GM21381 (cell line): Measurements from ENCODE around the gene TMEM273.
A peak's percentile ranks its signal among the peaks of the same experiment; 100 is the strongest.

Experiments used
- ATAC-seq: cut with Tn5 transposase; IDR thresholded peaks from one replicate; pipeline ENCODE4 v1.9.1; 2021; ENCODE audit warnings: mild to moderate bottlenecking, moderate library complexity; ENCODE audit not compliant: unreplicated experiment

The TMEM273 gene, protein sequence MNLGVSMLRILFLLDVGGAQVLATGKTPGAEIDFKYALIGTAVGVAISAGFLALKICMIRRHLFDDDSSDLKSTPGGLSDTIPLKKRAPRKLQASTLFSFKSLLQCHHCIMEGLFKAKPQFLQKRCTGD

DNA sequence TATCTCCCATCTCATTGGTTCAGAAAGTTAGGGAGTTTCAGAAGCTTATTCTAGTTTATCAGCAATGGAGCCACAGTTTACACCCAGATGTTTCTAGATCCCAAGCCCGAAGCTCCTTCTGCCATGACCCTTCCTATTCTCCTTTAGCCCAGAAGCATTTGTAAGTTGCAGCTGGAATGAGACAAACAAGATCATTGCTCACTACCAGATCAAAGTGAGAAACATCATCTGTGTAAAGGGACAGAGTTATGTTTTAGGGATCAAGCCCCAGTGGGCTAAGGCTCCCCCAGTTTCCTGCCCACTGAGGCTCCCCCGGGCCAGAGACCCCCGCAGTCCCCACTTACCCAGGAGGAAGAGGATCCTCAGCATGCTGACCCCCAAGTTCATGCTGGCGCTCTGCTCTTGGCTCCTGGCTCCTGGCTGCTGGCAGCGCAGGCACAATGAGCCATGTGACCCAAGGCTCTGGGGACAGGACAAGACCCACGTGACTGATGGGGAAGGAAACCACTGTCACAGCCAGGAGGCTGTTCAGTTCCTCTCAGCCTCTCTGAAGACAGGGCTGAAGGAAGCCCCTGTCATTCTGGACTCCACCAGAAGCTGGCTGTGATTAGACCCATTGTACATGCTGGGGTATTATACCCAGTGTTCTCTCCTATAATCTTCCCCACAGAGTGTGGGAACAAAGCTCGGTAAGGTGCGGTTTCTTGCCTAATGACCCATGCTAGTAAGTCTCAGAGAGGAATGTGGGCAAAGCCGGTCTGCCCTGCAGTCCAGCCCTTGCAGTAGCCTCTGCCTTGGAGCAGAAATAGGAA lies at the start of gene TMEM273:
Gene TMEM273, minus strand, starts transcription at position 442 of the 812 bp plus-strand sequence. Its CDS starts 55 bp downstream, at position 387.
- peak; percentile 68 for ATAC-seq

DNA sequence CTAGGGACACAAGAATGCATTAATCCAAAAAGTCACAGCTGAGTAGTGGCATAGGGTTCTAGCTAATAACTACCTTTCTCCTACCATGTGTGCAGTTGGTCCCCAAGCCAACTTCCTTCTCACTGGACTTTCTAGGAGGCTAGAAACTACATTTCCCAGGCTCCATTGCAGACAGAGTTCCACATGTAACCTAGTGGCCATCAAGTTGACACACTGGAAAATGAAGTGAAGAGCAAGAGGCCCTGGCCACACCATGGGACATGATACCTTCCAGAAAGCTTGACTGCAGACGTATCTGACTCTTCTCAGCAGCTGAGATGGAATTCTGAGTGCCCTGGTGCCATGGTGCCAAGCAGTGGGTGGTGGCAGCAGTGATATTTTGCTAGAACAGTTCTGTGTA lies 49.8 kb upstream of the TMEM273 start:
- no peak for ATAC-seq

DNA sequence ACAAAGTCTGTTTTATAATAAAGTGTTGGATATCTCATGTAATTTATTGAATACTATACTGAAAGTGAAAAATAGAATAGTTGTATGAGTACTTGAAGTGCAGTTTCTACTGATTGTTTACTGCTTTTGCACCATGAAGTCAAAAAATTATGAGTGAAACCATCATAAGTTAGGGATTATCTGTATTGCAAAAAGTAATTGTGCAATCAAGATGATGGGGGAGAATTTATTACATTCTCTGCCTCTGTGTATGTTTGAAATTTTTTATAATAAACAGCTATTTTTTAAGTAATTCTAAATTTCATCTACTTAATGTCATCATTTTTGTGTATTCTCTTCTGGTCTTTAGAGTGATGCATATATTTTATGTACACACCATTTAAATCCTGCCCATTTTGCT lies 47.2 kb upstream of the TMEM273 start:
- no peak for ATAC-seq

DNA sequence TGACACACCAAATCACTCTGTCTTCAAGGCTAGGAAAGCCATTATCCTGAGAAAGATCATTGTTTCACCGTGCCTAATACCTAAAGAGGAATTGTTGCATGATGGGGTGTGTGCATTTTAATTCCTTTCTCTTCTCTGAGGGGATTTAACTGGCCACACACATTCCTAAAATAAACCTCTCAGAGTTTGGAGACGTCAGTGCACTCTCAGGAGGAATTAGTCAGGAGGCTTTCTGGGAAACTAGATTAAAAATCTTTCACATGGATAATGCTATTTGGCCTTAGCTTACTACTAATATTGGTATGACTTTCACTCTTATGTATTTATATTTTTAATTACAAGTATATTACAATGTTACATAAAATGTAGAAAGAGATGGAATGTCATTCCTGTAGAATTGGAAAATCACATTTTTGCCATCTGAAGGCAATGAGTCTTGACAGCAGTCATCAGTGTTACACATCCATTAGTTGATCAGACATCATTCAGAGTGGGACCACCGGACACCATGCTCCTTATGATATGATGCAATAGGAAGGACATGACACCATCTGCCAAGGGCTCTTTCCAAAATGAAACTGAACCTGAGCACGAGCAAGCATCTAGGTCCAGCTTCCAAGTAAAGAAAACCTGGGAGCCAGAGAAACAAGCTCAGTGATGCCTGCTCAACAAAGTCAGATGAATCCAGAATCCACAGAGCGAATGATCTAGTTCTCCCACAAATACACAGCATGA lies 43.1 kb upstream of the TMEM273 start:
- ATAC-seq = no peak

DNA sequence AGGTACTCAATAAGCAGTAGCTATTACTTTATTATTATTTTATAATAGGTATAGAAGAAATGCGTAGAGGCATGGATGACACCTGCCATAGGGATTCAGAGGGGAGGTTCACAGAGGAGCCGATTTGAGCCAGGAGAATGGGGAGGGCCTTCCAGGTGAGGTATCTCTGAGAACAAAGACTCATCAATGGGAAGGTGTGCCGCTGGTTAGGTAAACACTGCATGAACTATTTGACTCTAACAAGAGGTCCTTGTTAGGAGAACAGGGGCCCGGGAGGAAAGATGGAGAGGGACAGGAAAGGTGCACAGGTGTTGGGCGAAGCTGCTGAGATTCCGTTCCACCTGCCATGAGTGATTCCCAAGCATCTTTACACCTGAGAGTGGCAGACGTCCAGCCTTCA lies 41.8 kb upstream of the TMEM273 start:
- ATAC-seq = no peak

DNA sequence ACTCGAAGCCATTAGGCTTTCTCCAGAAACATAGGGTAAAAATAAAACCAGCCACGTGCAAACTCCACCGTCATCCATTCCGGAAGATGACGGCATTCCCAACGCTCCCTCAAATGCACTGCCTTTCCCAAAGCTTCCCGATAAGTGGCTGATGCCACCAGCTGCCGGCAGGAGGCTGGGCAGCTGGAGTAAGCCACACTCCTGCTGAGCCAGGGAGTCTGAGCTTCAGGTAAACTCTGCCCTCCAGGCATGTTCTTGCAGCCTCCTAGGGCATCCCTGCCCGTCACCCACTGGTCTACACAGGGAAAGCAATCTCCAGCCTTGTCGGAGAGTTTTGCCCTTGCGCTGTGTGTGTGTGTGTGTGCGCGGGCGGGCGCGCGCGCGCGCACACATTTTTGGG lies 40.5 kb upstream of the TMEM273 start:
- ATAC-seq = no peak

DNA sequence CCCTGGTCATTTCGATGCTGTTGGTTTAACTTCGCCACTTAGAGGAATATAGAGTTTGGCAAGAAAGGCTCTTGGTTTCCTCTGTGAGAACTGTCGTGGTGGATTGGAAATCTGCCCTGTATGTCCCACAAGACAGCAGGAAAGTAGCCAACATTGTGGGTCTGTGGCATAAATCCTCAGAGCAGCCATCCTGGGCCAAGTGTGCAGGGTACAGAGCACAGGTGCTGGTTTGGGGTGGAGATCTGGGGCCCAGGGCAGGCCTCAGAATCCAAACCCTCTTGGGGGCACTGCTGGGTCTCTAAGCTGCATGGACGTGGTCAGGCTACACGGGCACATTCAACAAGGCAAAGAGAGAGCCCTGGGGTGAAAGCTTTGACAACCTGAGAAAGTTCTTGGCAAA lies 39.2 kb upstream of the TMEM273 start:
- no peak for ATAC-seq

DNA sequence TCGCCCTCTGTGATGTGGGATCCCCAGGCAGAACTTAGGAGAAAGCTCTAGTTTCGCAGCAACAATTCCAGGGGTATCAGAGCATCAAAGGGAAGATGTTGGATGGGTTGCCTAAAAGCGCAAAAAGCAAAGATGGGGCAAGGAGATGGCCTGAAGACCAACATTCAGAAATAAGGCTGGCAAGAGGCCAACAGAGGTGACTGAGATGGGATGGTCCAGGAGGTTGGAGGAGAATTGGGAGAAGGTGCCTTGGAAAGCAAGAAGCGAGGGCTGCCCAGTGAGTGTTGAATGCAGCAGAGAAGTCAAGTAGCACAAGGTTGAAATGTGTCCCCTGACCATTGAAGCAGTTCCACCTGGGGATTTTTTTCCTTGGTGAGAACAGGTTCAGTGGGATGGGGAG lies 38.4 kb upstream of the TMEM273 start:
- no peak for ATAC-seq

DNA sequence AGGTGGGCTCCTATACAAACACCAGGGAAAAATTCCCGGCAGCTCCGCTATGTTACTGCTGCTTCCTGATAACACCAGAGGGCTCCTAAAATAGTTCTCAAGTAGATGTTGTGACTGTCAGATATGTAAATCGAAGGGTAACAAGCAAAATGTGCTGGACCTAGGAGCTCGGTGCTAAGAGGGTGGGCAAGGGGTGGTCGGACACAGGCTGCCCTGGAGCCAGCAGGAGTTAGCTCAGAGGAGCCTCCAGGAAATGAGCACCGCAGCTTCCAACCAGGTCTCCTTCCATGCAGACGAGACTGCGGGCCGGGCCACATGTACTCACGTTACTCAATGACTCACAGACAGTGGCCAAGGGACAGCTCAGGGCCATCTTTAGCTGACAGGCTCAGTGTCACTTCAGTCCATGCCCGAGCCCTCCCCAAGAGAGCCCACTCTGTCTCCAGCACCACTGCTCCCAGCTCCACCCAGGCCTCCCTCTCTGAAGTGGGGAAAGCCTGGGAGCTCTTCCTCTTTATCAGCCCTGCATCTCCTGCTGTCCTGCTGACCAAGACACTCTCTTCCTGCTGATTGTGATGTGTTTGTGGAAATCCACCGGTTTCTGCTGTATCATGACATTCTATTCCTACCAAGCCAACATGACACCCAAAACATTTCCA lies 37.2 kb upstream of the TMEM273 start:
- no peak for ATAC-seq

DNA sequence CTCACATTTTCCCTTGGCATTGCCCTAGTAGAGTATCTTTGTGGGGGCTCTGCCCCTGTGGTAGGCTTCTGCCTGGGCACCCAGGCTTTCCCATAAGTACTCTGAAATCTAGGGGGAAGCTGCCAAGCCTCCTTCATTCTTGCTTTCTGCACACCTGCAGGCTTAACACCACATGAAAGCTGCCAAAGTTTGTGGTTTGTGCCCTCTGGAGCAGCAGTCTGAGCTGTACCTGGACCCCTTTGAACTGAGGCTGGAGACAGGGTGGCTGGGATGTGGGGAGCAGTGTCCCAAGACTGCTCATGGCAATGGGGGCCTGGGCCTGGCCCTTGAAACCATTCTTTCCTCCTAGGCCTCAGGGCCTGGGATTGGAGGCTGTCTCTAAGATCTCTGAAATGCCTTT lies 35.0 kb upstream of the TMEM273 start:
- no peak for ATAC-seq

DNA sequence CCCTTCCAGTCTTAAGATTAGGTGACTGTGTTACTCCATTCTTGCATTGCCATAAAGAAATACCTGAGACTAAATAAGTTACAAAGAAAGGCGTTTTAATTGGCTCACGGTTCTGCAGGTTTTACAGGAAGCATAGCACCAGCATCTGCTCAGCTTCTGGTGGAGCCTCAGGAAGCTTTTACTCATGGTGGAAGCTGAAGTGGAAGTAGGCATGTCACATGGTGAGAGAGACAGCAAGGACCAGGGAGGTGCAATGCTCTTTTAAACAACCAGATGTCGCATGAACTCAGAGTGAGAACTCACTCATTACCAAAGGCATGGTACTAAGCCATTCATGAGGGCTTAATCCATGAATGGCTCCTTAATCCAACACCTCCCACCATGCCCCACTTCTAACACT lies 34.0 kb upstream of the TMEM273 start:
- ATAC-seq = no peak

DNA sequence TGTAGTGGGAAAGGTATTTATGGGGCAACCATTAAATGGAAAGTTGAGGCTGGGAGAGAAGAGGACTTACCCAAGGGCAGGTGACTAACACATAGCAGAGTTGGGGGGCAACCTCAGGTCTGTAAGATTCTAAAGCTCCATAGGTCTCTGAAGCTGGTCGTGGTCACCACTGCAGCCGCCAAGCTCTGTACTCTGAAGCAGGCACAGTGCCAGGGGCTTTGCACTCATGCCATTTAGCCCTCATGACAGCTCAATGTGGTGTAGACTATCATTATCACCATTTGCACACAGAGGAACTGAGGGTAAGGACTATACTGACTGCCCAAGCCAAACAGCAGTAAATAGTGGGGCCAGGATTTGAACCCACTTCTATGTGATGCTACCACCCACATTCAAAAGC lies 32.5 kb upstream of the TMEM273 start:
- ATAC-seq = no peak

DNA sequence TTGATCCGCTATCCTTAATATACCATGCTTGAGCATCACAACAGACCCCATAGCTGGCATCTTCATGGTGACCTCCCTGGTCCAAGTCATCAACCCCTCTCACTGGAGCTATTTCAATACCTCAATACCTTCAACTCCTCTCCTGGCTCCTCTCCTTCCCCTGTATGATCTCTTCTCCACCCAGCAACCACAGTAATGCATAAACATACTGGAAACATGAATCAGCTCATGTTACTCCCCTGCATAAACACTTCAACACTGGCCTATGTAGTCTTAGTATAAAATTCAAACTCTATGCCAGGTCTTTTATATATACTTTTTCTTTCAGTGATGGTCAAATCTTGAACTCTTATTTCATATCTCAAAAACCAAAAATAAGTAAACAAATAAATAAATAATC lies 31.8 kb upstream of the TMEM273 start:
- no peak for ATAC-seq

DNA sequence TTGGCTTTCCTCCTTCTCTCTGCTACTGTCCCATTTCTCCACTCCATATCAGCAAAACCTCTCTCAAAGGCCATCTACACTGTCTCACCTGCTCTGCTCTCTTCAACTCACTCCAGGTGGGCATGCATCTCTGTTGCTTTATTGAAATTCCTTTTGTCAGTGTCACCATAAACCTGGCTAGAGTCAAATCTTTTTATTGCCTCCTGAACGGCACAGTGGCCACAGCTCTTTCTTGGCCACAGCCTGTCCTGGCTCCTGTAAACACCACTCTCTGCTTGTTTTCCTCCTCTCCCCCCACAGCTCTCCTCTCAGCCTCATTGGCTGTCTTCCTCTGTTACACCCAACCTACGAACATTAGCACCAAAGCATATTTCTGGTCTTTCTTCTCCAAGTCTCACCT lies 31.1 kb upstream of the TMEM273 start:
- ATAC-seq = no peak

DNA sequence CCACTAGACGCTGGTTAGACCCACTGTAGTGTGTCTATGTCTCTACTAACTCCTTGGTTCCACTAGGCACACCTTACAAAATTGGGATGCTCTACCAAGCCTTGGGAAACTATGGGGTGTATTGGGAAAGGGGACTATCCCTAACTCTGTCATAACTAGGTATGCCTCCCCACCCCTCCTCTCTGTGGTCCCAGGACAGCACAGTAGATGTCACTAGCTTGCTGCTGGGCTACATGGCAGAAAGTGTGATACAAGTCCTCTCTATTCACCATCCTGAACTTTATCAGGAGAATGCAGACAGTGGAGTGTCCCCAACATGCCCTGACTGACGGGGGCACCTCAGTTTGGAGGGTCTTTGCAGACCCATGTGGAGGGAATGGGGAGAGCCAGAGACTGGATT lies 30.3 kb upstream of the TMEM273 start:
- no peak for ATAC-seq

DNA sequence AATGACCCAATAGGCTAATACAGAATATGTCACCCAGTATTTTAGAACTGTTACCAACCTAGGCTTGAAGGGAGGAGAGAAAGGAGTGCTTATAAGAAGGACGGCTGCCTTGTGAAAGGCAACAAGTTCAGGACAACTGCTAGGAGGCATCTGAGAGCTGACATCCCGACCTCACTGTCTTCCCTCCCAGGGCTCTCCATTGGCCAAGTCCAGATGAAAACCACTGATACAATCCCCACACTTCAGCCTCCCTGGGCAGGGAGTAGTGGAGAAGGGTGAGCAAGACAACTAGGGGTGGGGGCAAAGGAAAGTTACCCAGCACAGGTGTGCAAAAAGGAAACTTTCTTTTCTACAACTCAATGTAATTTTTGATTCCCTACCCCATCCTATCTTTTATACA lies 29.5 kb upstream of the TMEM273 start:
- ATAC-seq = no peak

DNA sequence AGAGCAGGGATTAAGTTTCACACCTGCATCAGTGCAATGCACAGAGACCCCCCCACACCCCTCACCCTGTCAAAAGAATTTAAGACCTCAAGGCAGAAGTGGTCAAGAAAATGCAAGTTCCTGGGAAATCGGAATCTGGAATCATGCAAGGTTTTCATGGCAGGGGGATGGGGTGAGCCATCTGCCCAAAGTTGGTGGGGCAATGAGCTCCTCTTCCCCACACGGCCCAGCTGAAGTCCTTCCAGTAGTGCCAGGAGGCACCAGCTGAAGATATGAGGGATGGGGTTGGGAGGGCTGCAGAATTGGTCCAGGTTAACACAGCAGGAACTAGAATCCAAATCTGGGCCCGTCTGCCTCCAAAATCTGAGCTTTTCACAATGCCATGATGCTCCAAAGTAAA lies 25.0 kb upstream of the TMEM273 start:
- ATAC-seq = no peak

DNA sequence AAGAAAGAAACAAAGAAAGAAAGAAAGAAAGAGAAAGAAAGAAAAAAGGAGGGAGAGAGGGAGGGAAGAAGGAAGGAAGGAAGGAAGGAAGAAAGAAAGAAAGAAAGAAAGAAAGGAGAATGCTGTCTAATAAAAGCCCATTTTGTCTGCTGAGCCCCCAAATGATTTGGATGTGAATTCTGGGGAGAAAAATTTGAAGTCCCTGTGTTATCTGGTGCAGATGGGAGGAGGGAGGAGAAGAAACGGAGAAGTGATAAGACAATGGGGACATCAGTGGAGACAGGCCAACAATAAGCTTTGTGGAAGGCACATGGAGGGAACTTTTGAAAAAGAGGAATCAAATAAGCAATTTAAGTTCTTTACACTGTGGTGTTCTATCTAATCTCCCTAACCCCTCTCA lies 24.6 kb upstream of the TMEM273 start:
- no peak for ATAC-seq

DNA sequence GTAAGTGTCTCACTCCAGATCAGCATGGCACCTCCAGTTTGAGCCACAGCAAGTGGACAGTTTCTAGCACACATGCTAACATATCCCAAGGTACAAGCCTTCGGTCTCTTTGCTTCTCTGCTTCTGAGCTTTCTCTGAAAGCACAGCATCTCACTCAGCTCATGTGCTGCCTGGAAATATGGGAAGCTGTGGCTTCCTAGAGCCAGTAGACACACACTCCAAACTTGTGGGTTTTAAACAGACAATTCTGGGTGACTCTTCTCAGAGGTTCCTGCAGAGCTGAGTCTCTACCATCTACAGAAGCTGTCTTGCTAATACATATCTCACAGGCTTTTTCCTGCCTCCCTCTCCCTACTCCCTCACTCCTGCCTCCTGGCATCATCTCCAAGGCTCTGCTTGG lies 23.9 kb upstream of the TMEM273 start:
- no peak for ATAC-seq

DNA sequence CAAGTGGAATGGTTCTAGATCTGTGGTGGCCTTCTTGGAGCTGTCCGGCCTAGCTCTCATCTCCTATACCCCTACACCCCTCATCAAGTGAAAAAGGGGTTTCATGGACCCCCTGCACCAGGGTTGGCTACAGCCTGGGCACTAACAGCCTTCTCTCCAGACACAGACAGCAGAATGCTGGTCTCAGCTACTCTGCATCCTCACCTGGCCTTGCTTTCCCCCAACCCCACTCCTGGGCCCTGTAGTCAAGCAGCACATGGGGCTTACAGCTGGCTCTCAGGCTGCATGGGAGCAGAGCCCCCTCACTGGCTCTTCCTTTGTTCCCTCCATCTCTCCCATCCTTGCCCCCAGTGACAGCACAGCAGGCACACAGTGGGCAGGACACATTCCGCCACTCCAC lies 20.8 kb upstream of the TMEM273 start:
- ATAC-seq = no peak

DNA sequence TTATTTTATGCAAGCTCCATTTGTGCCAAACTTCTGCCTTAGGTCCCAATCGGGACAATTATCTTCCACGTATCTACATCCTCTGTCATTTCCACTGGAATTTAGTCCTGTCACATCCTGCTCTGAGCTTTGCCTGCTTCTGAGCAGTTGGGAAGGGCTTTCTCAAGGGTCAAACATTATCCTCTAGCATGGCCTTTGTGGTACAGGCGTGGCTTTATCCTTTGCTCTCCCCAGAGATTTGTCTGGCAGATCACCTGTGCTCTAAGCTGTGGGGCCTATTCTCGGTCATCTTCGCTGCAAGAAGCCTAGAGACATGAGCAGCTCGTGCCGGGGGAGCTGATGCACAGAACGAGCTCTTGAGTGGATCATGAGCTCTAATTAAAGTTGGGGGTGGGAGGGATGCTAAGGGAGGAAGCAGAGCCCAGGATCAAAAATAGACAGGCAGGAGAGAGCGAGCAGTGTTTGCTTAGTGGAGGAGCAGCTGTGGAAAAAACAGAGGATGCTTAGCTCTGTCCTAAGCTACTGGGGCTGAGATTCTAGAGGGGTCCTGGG lies 19.8 kb upstream of the TMEM273 start:
- ATAC-seq = no peak
